GM18861 (cell line): ENCODE data around the gene KLC1.
A peak's percentile ranks its signal among the peaks of the same experiment; 100 is the strongest.

ENCODE experiments used
- ATAC-seq: cut with Tn5 transposase; IDR thresholded peaks from one replicate; pipeline ENCODE4 v1.9.1; 2021; ENCODE audit not compliant: unreplicated experiment

The KLC1 gene

DNA sequence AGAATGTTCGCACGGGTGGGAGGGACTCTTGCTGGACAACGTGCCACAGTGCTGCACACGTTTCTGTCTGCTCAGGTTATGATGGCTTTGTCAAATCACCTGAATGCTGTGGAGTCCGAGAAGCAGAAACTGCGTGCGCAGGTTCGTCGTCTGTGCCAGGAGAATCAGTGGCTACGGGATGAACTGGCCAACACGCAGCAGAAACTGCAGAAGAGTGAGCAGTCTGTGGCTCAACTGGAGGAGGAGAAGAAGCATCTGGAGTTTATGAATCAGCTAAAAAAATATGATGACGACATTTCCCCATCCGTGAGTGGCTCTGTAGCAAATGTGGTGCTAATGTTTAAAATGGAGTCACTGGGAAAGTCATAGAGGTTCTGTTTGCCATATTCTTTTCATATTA is 28.5 kb downstream of the KLC1 start:
- no peak for ATAC-seq

DNA sequence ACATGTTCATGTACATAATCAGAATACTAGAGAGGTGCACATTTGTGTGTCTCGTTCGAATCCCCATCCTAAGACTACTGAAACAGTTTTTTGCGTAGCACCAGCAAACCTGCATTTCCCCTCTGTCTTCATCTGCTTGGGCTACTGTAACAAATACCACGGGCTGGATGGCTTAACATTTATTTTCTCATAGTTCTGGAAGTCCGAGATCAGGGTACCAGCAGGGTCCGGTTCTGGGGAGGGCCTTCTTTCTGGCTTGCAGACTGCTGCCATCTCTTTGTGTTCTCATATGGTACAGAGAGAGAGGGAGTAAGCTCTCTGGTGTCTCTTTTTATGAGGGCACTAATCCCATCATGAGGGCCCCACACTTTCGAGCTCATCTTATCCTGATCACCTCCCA is 30.6 kb downstream of the KLC1 start:
- ATAC-seq = no peak

DNA sequence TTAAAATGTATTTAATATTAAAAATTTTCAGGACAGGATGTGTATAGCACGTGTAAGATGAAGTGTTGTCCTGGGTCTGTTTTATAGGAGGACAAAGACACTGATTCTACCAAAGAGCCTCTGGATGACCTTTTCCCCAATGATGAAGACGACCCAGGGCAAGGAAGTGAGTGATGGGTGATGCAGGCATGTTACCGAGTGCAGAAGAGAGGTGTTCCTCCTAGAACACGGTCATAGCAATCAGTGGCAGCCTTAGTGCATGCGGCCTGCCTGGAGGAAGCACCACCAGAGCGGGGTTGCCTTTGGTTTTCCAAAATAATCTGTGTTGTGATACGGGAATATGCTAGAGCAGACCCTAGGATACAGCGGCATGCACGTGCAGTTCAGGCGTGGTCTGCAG is 33.0 kb downstream of the KLC1 start:
- ATAC-seq = no peak

DNA sequence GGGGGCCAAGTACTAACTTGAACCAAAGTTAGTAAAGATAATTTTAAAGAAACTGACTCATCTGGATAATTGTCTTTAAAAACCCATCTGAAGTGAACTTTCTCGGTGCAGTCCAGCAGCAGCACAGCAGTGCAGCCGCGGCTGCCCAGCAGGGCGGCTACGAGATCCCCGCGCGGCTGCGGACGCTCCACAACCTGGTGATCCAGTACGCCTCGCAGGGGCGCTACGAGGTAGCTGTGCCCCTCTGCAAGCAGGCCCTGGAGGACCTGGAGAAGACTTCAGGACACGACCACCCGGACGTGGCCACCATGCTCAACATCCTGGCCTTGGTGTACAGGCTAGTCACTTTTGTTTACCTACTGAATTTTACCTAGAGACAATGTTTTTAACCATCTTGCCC is 33.6 kb downstream of the KLC1 start:
- no peak for ATAC-seq

DNA sequence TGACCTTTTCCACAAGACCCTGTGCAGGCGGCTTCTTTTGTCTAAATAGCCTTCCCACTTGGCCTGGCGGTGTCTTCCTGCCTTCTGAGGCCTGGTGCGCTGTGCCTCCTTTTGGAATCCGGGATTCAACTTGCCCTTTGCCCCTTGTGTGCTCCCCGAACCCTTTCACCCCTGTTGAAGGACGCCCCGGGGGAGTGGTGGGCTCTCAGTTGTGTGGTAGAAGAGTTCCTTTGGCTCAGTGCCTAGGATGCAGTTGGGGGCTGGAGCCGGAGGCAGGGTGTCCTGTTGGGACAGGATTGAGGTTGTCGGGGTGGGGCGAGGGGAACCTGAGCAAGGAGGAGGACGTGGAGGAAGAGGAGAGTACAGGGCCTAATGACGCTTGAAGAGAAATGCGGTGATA is 34.5 kb downstream of the KLC1 start:
- no peak for ATAC-seq

DNA sequence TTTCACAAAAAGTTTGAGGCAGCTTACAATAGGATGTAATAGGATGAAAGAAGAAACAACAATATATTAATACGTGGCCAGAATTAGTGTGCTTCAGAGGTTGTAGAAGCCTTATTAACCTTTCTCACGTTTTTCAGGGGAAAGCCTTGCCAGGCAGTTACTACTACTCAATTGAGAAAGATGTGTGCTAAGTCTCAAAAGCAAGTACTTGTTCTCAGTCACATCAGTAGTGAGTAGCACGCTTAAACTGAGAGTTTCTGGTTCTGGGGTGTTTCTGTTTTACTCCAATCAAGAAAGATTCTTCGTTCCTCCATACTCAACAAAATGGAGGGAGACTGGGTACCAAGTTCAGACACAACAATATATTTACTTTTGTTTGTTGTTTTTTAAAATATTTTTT is 38.7 kb downstream of the KLC1 start:
- no peak for ATAC-seq

DNA sequence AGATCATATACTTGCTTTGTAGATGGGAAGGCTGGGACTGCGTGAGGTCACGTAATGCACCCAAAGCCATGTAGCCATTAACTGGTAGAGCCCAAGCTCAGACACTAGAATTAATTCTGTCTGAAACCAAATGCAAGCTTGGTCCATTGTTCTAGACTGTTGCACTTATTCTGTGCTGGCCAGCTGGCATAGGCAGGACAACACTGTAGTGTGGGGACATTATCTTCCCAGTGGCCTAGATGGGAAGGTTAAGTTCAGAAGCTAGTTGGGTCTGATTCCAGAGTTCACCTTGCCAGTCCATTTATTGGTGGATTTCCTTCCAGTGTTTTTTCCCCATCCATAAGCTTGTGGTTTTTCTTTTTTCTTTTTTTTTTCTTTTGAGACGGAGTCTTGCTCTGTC is 39.1 kb downstream of the KLC1 start:
- ATAC-seq = no peak

- ATAC-seq = no peak
These were observed 40.4 kb downstream of the KLC1 start for GRCh38 chr14:103669370-103669769.

- ATAC-seq = no peak
These were observed 42.9 kb downstream of the KLC1 start for GRCh38 chr14:103671911-103672310.

GRCh38 chr14:103675957-103676356 is 46.9 kb downstream of the KLC1 start:
- no peak for ATAC-seq

GRCh38 chr14:103676881-103677675 is 48.1 kb downstream of the KLC1 start:
- no peak for ATAC-seq

GRCh38 chr14:103679351-103679750 is 50.3 kb downstream of the KLC1 start:
- peak; percentile 60 for ATAC-seq

GRCh38 chr14:103680491-103681231 is 51.6 kb downstream of the KLC1 start:
- ATAC-seq = no peak

GRCh38 chr14:103683139-103683538 is 54.1 kb downstream of the KLC1 start:
- ATAC-seq = no peak

- no peak for ATAC-seq
These were observed 55.5 kb downstream of the KLC1 start for GRCh38 chr14:103684471-103684870.

GRCh38 chr14:103684871-103685270 is 55.9 kb downstream of the KLC1 start:
- no peak for ATAC-seq

- no peak for ATAC-seq
These were observed 56.5 kb downstream of the KLC1 start for GRCh38 chr14:103685276-103686211.

DNA sequence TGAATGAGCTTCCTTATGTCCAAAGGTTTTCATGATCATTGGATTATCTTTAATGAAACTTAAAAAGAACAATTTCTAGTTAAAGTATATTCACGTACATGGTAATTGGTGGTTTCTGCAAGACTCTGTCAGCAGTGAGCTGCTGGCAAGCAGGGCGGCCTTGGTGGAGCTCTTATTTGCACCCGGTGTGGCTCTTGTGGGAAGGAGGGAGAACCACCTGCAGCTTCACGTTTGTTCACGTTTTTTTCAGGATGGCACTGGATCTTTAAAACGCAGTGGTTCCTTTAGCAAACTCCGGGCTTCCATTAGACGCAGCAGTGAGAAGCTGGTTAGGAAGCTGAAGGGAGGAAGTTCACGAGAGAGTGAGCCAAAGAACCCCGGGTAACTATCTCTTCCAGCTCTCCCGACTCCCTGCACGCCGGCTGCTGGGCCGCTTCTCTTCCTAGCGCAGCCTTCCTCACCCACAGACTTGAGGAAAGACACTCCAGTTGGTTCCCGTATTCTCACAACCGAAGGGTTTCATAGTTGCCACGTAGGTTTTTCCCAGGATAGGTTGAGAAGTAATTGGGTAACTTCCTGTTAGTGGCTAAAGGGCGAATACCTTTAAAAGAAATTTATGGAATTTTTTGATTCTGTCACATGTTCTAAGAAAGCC is 57.9 kb downstream of the KLC1 start:
- ATAC-seq = no peak

GRCh38 chr14:103687712-103688111 is 58.7 kb downstream of the KLC1 start:
- no peak for ATAC-seq

GRCh38 chr14:103688441-103688840 is 59.4 kb downstream of the KLC1 start:
- ATAC-seq = no peak
